Right lobe of liver (tissue), 6 donors: ENCODE results near the gene IGDCC3. TPM values are rescaled to one million over a fixed set of nuclear protein-coding genes. Genes with fewer than 3 reads are reported as not detected.

Experiments
- ATAC-seq, 4 donors: fragments of 200-7000 bp; cut with Tn5 transposase; one replicate each; pipeline ENCODE4 v1.9.1; 2020; ENCODE audit warnings: mild to moderate bottlenecking in 4 of 4, moderate library complexity in 4 of 4
- DNase-seq, 3 donors: peaks; one replicate each; pipeline ENCODE4 v3.0.0-alpha.2; 2020
- H3K27ac ChIP-seq, 3 donors: fragments of 200-600 bp; one replicate each; pipeline ENCODE4 v1.8.0; 2022
- H3K27me3 ChIP-seq, 2 donors: fragments of 200-600 bp; one replicate each; pipeline ENCODE4 v1.8.0; 2022
- H3K36me3 ChIP-seq, 4 donors: fragments of 200-600 bp; sonication (generic) in 1 of 4; one replicate each; pipeline versions ENCODE4 v1.5.1 to v1.8.0; 2017 to 2022; ENCODE audit warnings: control low read depth in 1 of 4
- H3K4me1 ChIP-seq, 4 donors: fragments of 200-600 bp; sonication (generic) in 1 of 4; one replicate each; pipeline versions ENCODE4 v1.5.1 to v1.8.0; 2017 to 2022; ENCODE audit warnings: control low read depth in 1 of 4
- H3K4me3 ChIP-seq, 3 donors: fragments of 200-600 bp; one replicate each; pipeline ENCODE4 v1.8.0; 2022
- H3K9me3 ChIP-seq, 4 donors: fragments of 200-600 bp; sonication (generic) in 1 of 4; one replicate each; pipeline versions ENCODE4 v1.5.1 to v1.8.0; 2017 to 2022; ENCODE audit warnings: control low read depth in 1 of 4
- CTCF ChIP-seq, 4 donors: fragments of 200-600 bp in 3 of 4; fragments of 450-650 bp in 1 of 4; IDR thresholded peaks; one replicate each; pipeline versions ENCODE4 v1.5.1 to v1.8.0; 2016 to 2022; ENCODE audit warnings: antibody characterized with exemption in 4 of 4, mild to moderate bottlenecking in 2 of 4
- POLR2A ChIP-seq: fragments of 450-650 bp; IDR thresholded peaks from one replicate; pipeline ENCODE4 v1.6.1; 2017; ENCODE audit warnings: antibody characterized with exemption, mild to moderate bottlenecking
- WGBS: methylation state at CpG from one replicate; pipeline ENCODE4 v1.1.6; 2018; ENCODE audit warnings: low coverage, low lambda C conversion rate; ENCODE audit not compliant: insufficient coverage; ENCODE audit errors: missing lambda C conversion rate; 5-methylcytosine and 5-hydroxymethylcytosine counted together
- intact Hi-C, 2 donors: fragments of 100-400 bp; cut with DNase I; formaldehyde crosslinking; loops; one replicate each; pipeline versions ENCODE4 v1.11.2 to v1.14.1; 2022
- total RNA-seq, 6 experiments: library from RNA; depleted of rRNA in 2 of 6; stranded (reverse); fragments of >200 nt in 2 of 6; fragmentation: NEBNext Ultra II Directional in 3 of 6; extraction: Animal tissue kit (Norgen Biotek cat#: 25700) in 3 of 6; gene quantifications; one replicate each; pipeline versions ENCODE4 v1.1.0 to v1.2.4, GENCODE V29; 2016 to 2023
- donor health status: DM: no; HTN: yes; CAD: no.
- donor health status: DM: no; HTN: no; CAD: no.
- donor health status: DM: no; HTN: no; CAD: no.
- donor health status: DM: no; HTN: yes; CAD: no.
- donor health status: DM: no; HTN: yes; CAD: no.

IGDCC3 gene
- total RNA-seq, 6 experiments from 2014 or later: not detected

GRCh38 chr15:65289261-65289854, 88.4 kb downstream of the IGDCC3 start:
- no peak overlapping the region for H3K27ac ChIP-seq
- ATAC-seq (no peak), DNase-seq (no peak)
- no peak overlapping the region for H3K4me3 ChIP-seq
- TF ChIP-seq POLR2A (no peak), CTCF (IDR thresholded peaks at IDR 0.05) (no peak)
- 65% methylated on average over 4 of the region's 7 CpGs for WGBS
- no peaks in the 10 kb centered on the region for H3K9me3 ChIP-seq
- peaks cover 0 to 16% (median 4%) of the 10 kb centered on the region in 4 donors for H3K4me1 ChIP-seq
- intact Hi-C loops: no loop called here
- H3K27me3 ChIP-seq: no peaks in the 10 kb centered on the region
- no peaks in the 10 kb centered on the region for H3K36me3 ChIP-seq

GRCh38 chr15:65287520-65287855, 90.3 kb downstream of the IGDCC3 start:
- H3K36me3 ChIP-seq: no peaks in the 10 kb centered on the region
- H3K4me3 ChIP-seq: peak overlapping the region in 1 of 3 donors; percentile 55
- no peak for ATAC-seq
- no peak for DNase-seq
- H3K27me3 ChIP-seq: no peaks in the 10 kb centered on the region
- 100% methylated on average over 2 of the region's 3 CpGs for WGBS
- H3K9me3 ChIP-seq: no peaks in the 10 kb centered on the region
- H3K27ac ChIP-seq: peak overlapping the region; percentile 47 to 94 (median 82)
- TF ChIP-seq CTCF (IDR thresholded peaks at IDR 0.05) (no peak), POLR2A (no peak)
- intact Hi-C loops: no loop called here
- H3K4me1 ChIP-seq: peaks cover 0 to 16% (median 4%) of the 10 kb centered on the region in 4 donors

- peak; percentile 90 to 95 (median 93) for ATAC-seq
- whole genome bisulfite sequencing: 7% methylated on average over 15 of the region's 62 CpGs
- TF ChIP-seq POLR2A: peak; percentile 85
- peak; percentile 55 to 75 (median 72) for TF ChIP-seq CTCF (IDR thresholded peaks at IDR 0.05)
Observed at GRCh38 chr15:65286704-65287519, 90.9 kb downstream of the IGDCC3 start, which contains the start of gene PARP16. TSS of gene PARP16 (minus strand) at chr15:65286883. CDS start at chr15:65286426, 457 bp downstream.

GRCh38 chr15:65286069-65286703, 91.6 kb downstream of the IGDCC3 start:
- intact Hi-C loops: no loop called here
- DNase-seq: peak; percentile 68 to 89 (median 86)
- 0% methylated on average over 16 of the region's 52 CpGs for WGBS
- Histone ChIP-seq H3K27me3 (no peaks in the 10 kb centered on the region), H3K4me3 (peak overlapping the region; percentile 55 to 85 (median 74)), H3K9me3 (no peaks in the 10 kb centered on the region), H3K27ac (peak overlapping the region; percentile 82 to 96 (median 94)), H3K36me3 (no peaks in the 10 kb centered on the region), H3K4me1 (peaks cover 0 to 16% (median 4%) of the 10 kb centered on the region in 4 donors)
- no peak for TF ChIP-seq CTCF (IDR thresholded peaks at IDR 0.05)
- TF ChIP-seq POLR2A: no peak
- peak; percentile 56 to 77 (median 70) for ATAC-seq

More at GRCh38 chr15:65286704-65287519, 90.9 kb downstream of the IGDCC3 start, which contains the start of gene PARP16:
- Histone ChIP-seq H3K9me3 (no peaks in the 10 kb centered on the region), H3K4me1 (peaks cover 0 to 16% (median 4%) of the 10 kb centered on the region in 4 donors), H3K27me3 (no peaks in the 10 kb centered on the region), H3K36me3 (no peaks in the 10 kb centered on the region), H3K4me3 (peak within 1 kb of the TSS; percentile 55 to 85 (median 74)), H3K27ac (peak within 1 kb of the TSS; percentile 82 to 96 (median 94))
- DNase-seq: peak; percentile 96 to 97 (median 96)
- intact Hi-C loops: no loop called here
